ENCODE data around the gene DNER. TPM values are rescaled to one million over a fixed set of nuclear protein-coding genes. Genes with fewer than 3 reads are reported as not detected.
"Not testable (repeated sequence)": the region's sequence is repeated elsewhere in the genome, so short reads cannot be mapped to it uniquely, and the experiment has no call there.

The DNER gene
- total RNA-seq, 1 experiment from 2014 or later, result 5.5 TPM

- in situ Hi-C loops (cut with HindIII; ENCODE audit: low pct_unique_long_range_greater_than_20kb, low sequenced_read_pairs), result no loop called here
- DNase-seq (ENCODE audit: low read depth), result no peak
These were observed 72.7 kb downstream of the DNER start for GRCh38 chr2:229641676-229642075.

GRCh38 chr2:229640636-229641035 is 73.7 kb downstream of the DNER start:
- in situ Hi-C loops (cut with HindIII; ENCODE audit: low pct_unique_long_range_greater_than_20kb, low sequenced_read_pairs), result no loop called here
- no peak for DNase-seq (ENCODE audit: low read depth)

- no peak for DNase-seq (ENCODE audit: low read depth)
- in situ Hi-C loops (cut with HindIII; ENCODE audit: low pct_unique_long_range_greater_than_20kb, low sequenced_read_pairs), result no loop called here
These were observed 77.8 kb downstream of the DNER start for GRCh38 chr2:229636571-229636970.

GRCh38 chr2:229635371-229635680 is 79.0 kb downstream of the DNER start:
- in situ Hi-C loops (cut with HindIII; ENCODE audit: low pct_unique_long_range_greater_than_20kb, low sequenced_read_pairs), result no loop called here
- no peak for DNase-seq (ENCODE audit: low read depth)

- no peak for DNase-seq (ENCODE audit: low read depth)
- in situ Hi-C loops (cut with HindIII; ENCODE audit: low pct_unique_long_range_greater_than_20kb, low sequenced_read_pairs), result no loop called here
These were observed 79.6 kb downstream of the DNER start for GRCh38 chr2:229634601-229635370.

- in situ Hi-C loops (cut with HindIII; ENCODE audit: low pct_unique_long_range_greater_than_20kb, low sequenced_read_pairs), result no loop called here
These were observed 80.8 kb downstream of the DNER start for GRCh38 chr2:229633556-229633955.

GRCh38 chr2:229629039-229629438 is 85.3 kb downstream of the DNER start:
- in situ Hi-C loops (cut with HindIII; ENCODE audit: low pct_unique_long_range_greater_than_20kb, low sequenced_read_pairs), result no loop called here

More at GRCh38 chr2:229633556-229633955, 80.8 kb downstream of the DNER start:
- DNase-seq (ENCODE audit: low read depth), result no peak

GRCh38 chr2:229627728-229628127 is 86.6 kb downstream of the DNER start:
- in situ Hi-C loops (cut with HindIII; ENCODE audit: low pct_unique_long_range_greater_than_20kb, low sequenced_read_pairs), result no loop called here
- no peak for DNase-seq (ENCODE audit: low read depth)

More at GRCh38 chr2:229629039-229629438, 85.3 kb downstream of the DNER start:
- DNase-seq (ENCODE audit: low read depth), result no peak

- in situ Hi-C loops (cut with HindIII; ENCODE audit: low pct_unique_long_range_greater_than_20kb, low sequenced_read_pairs), result no loop called here
- no peak for DNase-seq (ENCODE audit: low read depth)
These were observed 91.6 kb downstream of the DNER start for GRCh38 chr2:229622495-229623355.

- no peak for DNase-seq (ENCODE audit: low read depth)
- in situ Hi-C loops (cut with HindIII; ENCODE audit: low pct_unique_long_range_greater_than_20kb, low sequenced_read_pairs), result no loop called here
These were observed 93.6 kb downstream of the DNER start for GRCh38 chr2:229620759-229621158.

- in situ Hi-C loops (cut with HindIII; ENCODE audit: low pct_unique_long_range_greater_than_20kb, low sequenced_read_pairs), result no loop called here
- DNase-seq (ENCODE audit: low read depth), result no peak
These were observed 94.1 kb downstream of the DNER start for GRCh38 chr2:229620289-229620688.

GRCh38 chr2:229616433-229616832 is 97.9 kb downstream of the DNER start:
- in situ Hi-C loops (cut with HindIII; ENCODE audit: low pct_unique_long_range_greater_than_20kb, low sequenced_read_pairs), result no loop called here
- no peak for DNase-seq (ENCODE audit: low read depth)

- in situ Hi-C loops (cut with HindIII; ENCODE audit: low pct_unique_long_range_greater_than_20kb, low sequenced_read_pairs); DNase-seq (ENCODE audit: low read depth): not testable (repeated sequence)
These were observed 100.3 kb downstream of the DNER start for GRCh38 chr2:229614021-229614420.

- DNase-seq (ENCODE audit: low read depth), result no peak
- in situ Hi-C loops (cut with HindIII; ENCODE audit: low pct_unique_long_range_greater_than_20kb, low sequenced_read_pairs), result no loop called here
These were observed 101.9 kb downstream of the DNER start for GRCh38 chr2:229612384-229612971.

- no peak for DNase-seq (ENCODE audit: low read depth)
- in situ Hi-C loops (cut with HindIII; ENCODE audit: low pct_unique_long_range_greater_than_20kb, low sequenced_read_pairs), result no loop called here
These were observed 103.0 kb downstream of the DNER start for GRCh38 chr2:229611360-229611759.

- DNase-seq (ENCODE audit: low read depth), result no peak
- in situ Hi-C loops (cut with HindIII; ENCODE audit: low pct_unique_long_range_greater_than_20kb, low sequenced_read_pairs), result no loop called here
These were observed 103.5 kb downstream of the DNER start for GRCh38 chr2:229610872-229611271.

GRCh38 chr2:229610333-229610732 is 104.0 kb downstream of the DNER start:
- in situ Hi-C loops (cut with HindIII; ENCODE audit: low pct_unique_long_range_greater_than_20kb, low sequenced_read_pairs), result no loop called here
- DNase-seq (ENCODE audit: low read depth), result no peak

GRCh38 chr2:229601936-229602335 is 112.4 kb downstream of the DNER start:
- in situ Hi-C loops (cut with HindIII; ENCODE audit: low pct_unique_long_range_greater_than_20kb, low sequenced_read_pairs), result no loop called here
- no peak for DNase-seq (ENCODE audit: low read depth)

- DNase-seq (ENCODE audit: low read depth), result no peak
- in situ Hi-C loops (cut with HindIII; ENCODE audit: low pct_unique_long_range_greater_than_20kb, low sequenced_read_pairs), result no loop called here
These were observed 113.0 kb downstream of the DNER start for GRCh38 chr2:229601396-229601795.

All from Caki2 (cell line).